CD14-positive monocyte (primary cell): ENCODE results near the gene CLCA1. TPM values are rescaled to one million over a fixed set of nuclear protein-coding genes. Genes with fewer than 3 reads are reported as not detected.

Source experiments
- DNase-seq, 3 donors: peaks; one replicate each; pipeline ENCODE4 v3.0.0-alpha.2; 2011 to 2022
- H2AFZ ChIP-seq: 2 replicates; pipeline ENCODE4 v1.6.0; 2012; ENCODE audit warnings: mild to moderate bottlenecking, low read depth, low read length, inconsistent platforms; ENCODE audit not compliant: insufficient read depth, poor library complexity, severe bottlenecking
- H3K27ac ChIP-seq, 2 donors: 1 replicate in 1 of 2; 2 replicates in 1 of 2; pipeline ENCODE4 v1.5.1; 2012 to 2013; ENCODE audit warnings: low read length in 2 of 2, control low read depth in 1 of 2, inconsistent platforms in 1 of 2, low read depth in 1 of 2, mild to moderate bottlenecking in 1 of 2
- H3K27me3 ChIP-seq, 2 donors: one replicate each; pipeline versions ENCODE4 v1.6.0 to v1.6.1; 2011 to 2013; ENCODE audit warnings: low read length in 2 of 2; ENCODE audit not compliant: control insufficient read depth in 2 of 2, insufficient read depth in 2 of 2
- H3K36me3 ChIP-seq, 2 donors: replicated peaks in 1 of 2; 1 replicate in 1 of 2; 2 replicates in 1 of 2; pipeline versions ENCODE4 v1.5.1 to v1.6.1; 2012 to 2013; ENCODE audit warnings: low read length in 2 of 2, control low read depth in 1 of 2, inconsistent platforms in 1 of 2, mild to moderate bottlenecking in 1 of 2; ENCODE audit not compliant: insufficient read depth in 2 of 2, control insufficient read depth in 1 of 2
- H3K4me1 ChIP-seq, 2 donors: 1 replicate in 1 of 2; 2 replicates in 1 of 2; pipeline versions ENCODE4 v1.5.1 to v1.6.1; 2012 to 2013; ENCODE audit warnings: low read length in 2 of 2, control low read depth in 1 of 2, inconsistent platforms in 1 of 2, mild to moderate bottlenecking in 1 of 2, moderate library complexity in 1 of 2; ENCODE audit not compliant: insufficient read depth in 2 of 2, control insufficient read depth in 1 of 2
- H3K4me2 ChIP-seq: replicated peaks from 2 replicates; pipeline ENCODE3; 2012; ENCODE audit warnings: low read length, moderate library complexity, mild to moderate bottlenecking; ENCODE audit not compliant: poor library complexity, severe bottlenecking; ENCODE audit errors: extremely low read depth
- H3K4me3 ChIP-seq, 3 experiments: fragments of 200-600 bp in 1 of 3; sonication (generic) in 1 of 3; replicated peaks in 1 of 3; 1 replicate in 2 of 3; 2 replicates in 1 of 3; pipeline ENCODE4 v1.5.1; 2011 to 2013; ENCODE audit warnings: low read length in 3 of 3, mild to moderate bottlenecking in 3 of 3, control low read depth in 2 of 3, low read depth in 2 of 3, inconsistent platforms in 1 of 3, moderate library complexity in 1 of 3
- H3K79me2 ChIP-seq: 2 replicates; pipeline ENCODE4 v1.6.0; 2012; ENCODE audit warnings: mild to moderate bottlenecking, control low read depth, inconsistent platforms, low read length, moderate library complexity; ENCODE audit not compliant: insufficient read depth
- H3K9ac ChIP-seq: 2 replicates; pipeline ENCODE4 v1.6.0; 2017; ENCODE audit warnings: low read length, mild to moderate bottlenecking; ENCODE audit not compliant: insufficient read depth, poor library complexity, severe bottlenecking
- H3K9me3 ChIP-seq, 2 donors: replicated peaks in 1 of 2; 1 replicate in 1 of 2; 2 replicates in 1 of 2; pipeline versions ENCODE4 v1.5.1 to v1.6.1; 2012 to 2013; ENCODE audit warnings: low read length in 2 of 2, control low read depth in 1 of 2; ENCODE audit not compliant: control insufficient read depth in 1 of 2, insufficient read depth in 1 of 2
- H4K20me1 ChIP-seq: 2 replicates; pipeline ENCODE4 v1.6.0; 2012; ENCODE audit warnings: mild to moderate bottlenecking, low read length, control low read depth, moderate library complexity; ENCODE audit not compliant: insufficient read depth
- H3K27ac Mint-ChIP-seq, 7 donors: one replicate each; pipeline ENCODE4 v1.8.0; 2020; ENCODE audit warnings: mild to moderate bottlenecking in 7 of 7, mixed read lengths in 7 of 7, moderate library complexity in 6 of 7, inconsistent platforms in 2 of 7
- H3K27me3 Mint-ChIP-seq, 3 donors: one replicate each; pipeline ENCODE4 v1.8.0; 2021 to 2022; ENCODE audit warnings: low read depth in 3 of 3, mild to moderate bottlenecking in 3 of 3, mixed read lengths in 3 of 3, moderate library complexity in 3 of 3, inconsistent platforms in 1 of 3
- H3K36me3 Mint-ChIP-seq, 2 donors: one replicate each; pipeline ENCODE4 v1.8.0; 2020; ENCODE audit warnings: mixed read lengths in 2 of 2, inconsistent platforms in 1 of 2, mild to moderate bottlenecking in 1 of 2
- H3K4me1 Mint-ChIP-seq: one replicate; pipeline ENCODE4 v1.8.0; 2020; ENCODE audit warnings: mild to moderate bottlenecking, mixed read lengths
- H3K4me3 Mint-ChIP-seq, 2 donors: one replicate each; pipeline ENCODE4 v1.8.0; 2020; ENCODE audit warnings: mild to moderate bottlenecking in 2 of 2, mixed read lengths in 2 of 2, moderate library complexity in 1 of 2
- H3K9me3 Mint-ChIP-seq, 7 donors: one replicate each; pipeline ENCODE4 v1.8.0; 2020 to 2022; ENCODE audit warnings: mixed read lengths in 7 of 7, mild to moderate bottlenecking in 6 of 7, moderate library complexity in 6 of 7, inconsistent platforms in 2 of 7
- CTCF ChIP-seq: fragments of 200-600 bp; IDR thresholded peaks from one replicate; pipeline ENCODE4 v1.8.0; 2022; ENCODE audit warnings: antibody characterized with exemption, mild to moderate bottlenecking
- WGBS: methylation state at CpG from one replicate; pipeline ENCODE4 v1.1.5; 2013; ENCODE audit warnings: missing lambda C conversion rate; ENCODE audit not compliant: insufficient coverage; 5-methylcytosine and 5-hydroxymethylcytosine counted together
- intact Hi-C, 2 donors: fragments of 100-400 bp; cut with micrococcal nuclease; formaldehyde crosslinking; loops; one replicate each; pipeline versions ENCODE4 v1.15.0 to v1.15.1; 2023
- polyA plus RNA-seq, 3 donors: library from polyadenylated mRNA; depleted of rRNA in 1 of 3; unstranded in 2 of 3; stranded (reverse) in 1 of 3; fragments of 300-500 nt in 2 of 3; fragments of >200 nt in 1 of 3; fragmentation: Illumina TruSeq in 2 of 3; gene quantifications; 1 replicate in 2 of 3; 2 replicates in 1 of 3; pipeline ENCODE4 v1.2.3, GENCODE V29; 2012 to 2021

The CLCA1 gene
- polyA plus RNA-seq, 3 donors = not detected

GRCh38 chr1:86503406-86504136, 34.8 kb downstream of the CLCA1 start:
- H3K27me3 ChIP-seq = no peaks in the 10 kb centered on the region
- 65% methylated on average over 16 of the region's 18 CpGs for WGBS
- H3K4me3 ChIP-seq = peak overlapping the region in 2 of 3 experiments; percentile 16 to 56
- H3K27ac ChIP-seq = no peak overlapping the region
- peaks cover 0 to 5% (median 3%) of the 10 kb centered on the region in 3 donors for H3K27me3 Mint-ChIP-seq
- no peaks in the 10 kb centered on the region for H3K36me3 ChIP-seq
- H3K4me1 Mint-ChIP-seq = peaks cover 20% of the 10 kb centered on the region
- no peaks in the 10 kb centered on the region for H3K9me3 Mint-ChIP-seq
- no peaks in the 10 kb centered on the region for H3K9me3 ChIP-seq
- peak overlapping the region in 1 of 7 donors; percentile 15 for H3K27ac Mint-ChIP-seq
- peak overlapping the region; percentile 45 for H3K4me2 ChIP-seq
- H3K36me3 Mint-ChIP-seq = no peaks in the 10 kb centered on the region
- no peaks in the 10 kb centered on the region for H3K79me2 ChIP-seq
- peak overlapping the region; percentile 72 to 75 for H3K4me3 Mint-ChIP-seq
- TF ChIP-seq CTCF = no peak
- peaks cover 12 to 14% of the 10 kb centered on the region in 2 donors for H3K4me1 ChIP-seq
- no peaks in the 10 kb centered on the region for H4K20me1 ChIP-seq
- peak in 1 of 3 donors; percentile 21 for DNase-seq
- intact Hi-C loops = loop anchor here in 1 of 2 donors (10.0 kb wide), 1 partner anchor 119 kb away; no protein-coding TSS in a partner anchor
- H3K9ac ChIP-seq = peak overlapping the region; percentile 4
- peak overlapping the region; percentile 53 for H2AFZ ChIP-seq

- H3K4me3 Mint-ChIP-seq = peak overlapping the region; percentile 72 to 75
- no peaks in the 10 kb centered on the region for H3K36me3 ChIP-seq
- H3K4me1 Mint-ChIP-seq = peaks cover 20% of the 10 kb centered on the region
- intact Hi-C loops = loop anchor here in 1 of 2 donors (10.0 kb wide), 1 partner anchor 119 kb away; no protein-coding TSS in a partner anchor
- H3K9ac ChIP-seq = peak overlapping the region; percentile 4
- H3K27ac ChIP-seq = no peak overlapping the region
- H3K9me3 ChIP-seq = no peaks in the 10 kb centered on the region
- peak overlapping the region; percentile 53 for H2AFZ ChIP-seq
- no peaks in the 10 kb centered on the region for H3K9me3 Mint-ChIP-seq
- WGBS = 24% methylated on average over 7 of the region's 9 CpGs
- H3K4me2 ChIP-seq = peak overlapping the region; percentile 45
- no peak for TF ChIP-seq CTCF
- H3K4me3 ChIP-seq = peak overlapping the region in 1 of 3 experiments; percentile 56
- H4K20me1 ChIP-seq = no peaks in the 10 kb centered on the region
- no peaks in the 10 kb centered on the region for H3K36me3 Mint-ChIP-seq
- H3K79me2 ChIP-seq = no peaks in the 10 kb centered on the region
- DNase-seq = no peak
- H3K4me1 ChIP-seq = peaks cover 12 to 14% of the 10 kb centered on the region in 2 donors
- H3K27ac Mint-ChIP-seq = peak overlapping the region in 1 of 7 donors; percentile 80
- H3K27me3 Mint-ChIP-seq = peaks cover 0 to 5% (median 3%) of the 10 kb centered on the region in 3 donors
- no peaks in the 10 kb centered on the region for H3K27me3 ChIP-seq
Measured at GRCh38 chr1:86504137-86504479, 35.4 kb downstream of the CLCA1 start.
